ENCODE measurements around the gene ABHD12B. TPM values are rescaled to one million over a fixed set of nuclear protein-coding genes. Genes with fewer than 3 reads are reported as not detected.
A peak's percentile ranks its signal among the peaks of the same experiment; 100 is the strongest.

The ABHD12B gene
- total and polyA plus RNA-seq, 2 experiments from 2014 or later, result 9.0 to 52.8 TPM

GRCh38 chr14:50932156-50932555 lies 60.3 kb downstream of the ABHD12B start:
- Histone ChIP-seq H3K9me2 (ENCODE audit: insufficient read depth) (no peaks in the 10 kb centered on the region), H4K20me1 (replicated peaks; ENCODE audit: insufficient read depth) (peaks cover 5% of the 10 kb centered on the region), H3F3A (replicated peaks; ENCODE audit: low read depth) (no peaks in the 10 kb centered on the region), H3K4me2 (no peak overlapping the region), H3K27me3 (ENCODE audit: insufficient read depth) (no peaks in the 10 kb centered on the region), H2AFZ (no peak overlapping the region), H3K79me2 (replicated peaks; ENCODE audit: insufficient read depth) (no peaks in the 10 kb centered on the region), H3K4me1 (ENCODE audit: insufficient read depth) (no peaks in the 10 kb centered on the region), H3K27ac (ENCODE audit: low read depth) (0 out of 2 replicates have a peak overlapping the region, but pooled peaks have one; percentile 14), H3K36me3 (ENCODE audit: insufficient read depth) (peaks cover 41% of the 10 kb centered on the region), H3K4me3 (no peak overlapping the region)
- ATAC-seq, result no peak
- DNase-seq (ENCODE audit: low spot score), result no peak
- TF ChIP-seq JUNB (IDR thresholded peaks at IDR 0.05; ENCODE audit: unreplicated experiment), result no peak
- no peak for TF ChIP-seq EZH2 (IDR thresholded peaks at IDR 0.05; ENCODE audit: low read depth, unreplicated experiment)
- TF ChIP-seq ZNF114 (CRISPR knock-in tag; IDR thresholded peaks at IDR 0.05), result no peak
- no peak for TF ChIP-seq NANOG (IDR thresholded peaks at IDR 0.05; ENCODE audit: borderline replicate concordance)
- no peak for TF ChIP-seq ZNF331 (CRISPR knock-in tag; IDR thresholded peaks at IDR 0.05; ENCODE audit: low read depth)
- no peak for TF ChIP-seq ETS1 (IDR thresholded peaks at IDR 0.05)
- no peak for TF ChIP-seq ZNF462 (CRISPR knock-in tag; IDR thresholded peaks at IDR 0.05)
- no peak for TF ChIP-seq CTCF (conservative IDR thresholded peaks at IDR 0.05; ENCODE audit: low read depth in 2 of 2)
- TF ChIP-seq POLR2AphosphoS5 (IDR thresholded peaks at IDR 0.05; ENCODE audit: low read depth), result no peak
- TF ChIP-seq REST (IDR thresholded peaks at IDR 0.05; ENCODE audit: unreplicated experiment), result no peak
- TF ChIP-seq CREB1 (CRISPR knock-in tag; IDR thresholded peaks at IDR 0.05; ENCODE audit: low read depth), result no peak
- no peak for TF ChIP-seq STAT1 (IDR thresholded peaks at IDR 0.05; ENCODE audit: unreplicated experiment)
- Mint-ChIP-seq H3K27me3 (ENCODE audit: insufficient read depth, low read depth, poor library complexity) (no peaks in the 10 kb centered on the region), H3K36me3 (ENCODE audit: low read depth) (peaks cover 11% of the 10 kb centered on the region), H3K9me3 (no peaks in the 10 kb centered on the region), H3K4me3 (no peak overlapping the region), H3K27ac (no peak overlapping the region), H3K4me1 (no peaks in the 10 kb centered on the region)

Measured in GM23338 (cell line).